GM21381 (cell line): Measurements from ENCODE around the gene SCN7A.

ENCODE experiments used
- ATAC-seq: cut with Tn5 transposase; IDR thresholded peaks from one replicate; pipeline ENCODE4 v1.9.1; 2021; ENCODE audit warnings: mild to moderate bottlenecking, moderate library complexity; ENCODE audit not compliant: unreplicated experiment

SCN7A gene

DNA sequence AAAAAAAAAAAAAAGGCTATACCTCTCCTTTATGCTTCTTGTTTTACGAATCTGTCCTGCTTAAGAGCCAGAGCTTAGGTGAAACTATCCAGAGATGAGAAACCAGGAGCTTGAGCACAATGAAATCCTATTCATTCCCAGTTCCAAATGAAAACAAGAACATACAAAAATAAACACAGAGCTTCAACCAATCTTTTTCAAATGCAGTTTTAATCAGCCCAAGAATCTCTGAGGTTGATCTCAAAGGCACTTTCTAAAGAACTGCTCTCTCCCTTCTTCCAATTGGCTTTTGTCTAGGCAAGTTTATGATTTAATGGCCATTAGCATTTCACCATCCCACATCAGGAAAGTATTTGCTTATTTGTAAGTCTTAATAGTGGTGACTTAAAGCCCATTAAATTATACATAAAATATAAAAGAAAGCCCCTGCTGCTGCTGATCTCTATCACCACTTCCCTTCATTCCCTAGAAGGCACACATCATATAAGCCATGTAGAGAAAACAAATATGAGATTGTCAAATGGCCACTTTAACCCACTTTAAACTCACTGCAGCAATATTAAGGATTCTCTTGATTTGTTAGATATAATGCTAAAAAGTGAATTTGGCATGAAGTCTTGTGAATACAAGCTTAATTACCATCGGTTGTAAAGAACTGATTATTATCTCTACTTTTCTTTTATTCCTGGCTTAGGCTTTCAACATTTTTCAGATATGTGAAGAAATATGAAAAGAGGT, 89.0 kb downstream of the SCN7A start:
- ATAC-seq, result no peak

DNA sequence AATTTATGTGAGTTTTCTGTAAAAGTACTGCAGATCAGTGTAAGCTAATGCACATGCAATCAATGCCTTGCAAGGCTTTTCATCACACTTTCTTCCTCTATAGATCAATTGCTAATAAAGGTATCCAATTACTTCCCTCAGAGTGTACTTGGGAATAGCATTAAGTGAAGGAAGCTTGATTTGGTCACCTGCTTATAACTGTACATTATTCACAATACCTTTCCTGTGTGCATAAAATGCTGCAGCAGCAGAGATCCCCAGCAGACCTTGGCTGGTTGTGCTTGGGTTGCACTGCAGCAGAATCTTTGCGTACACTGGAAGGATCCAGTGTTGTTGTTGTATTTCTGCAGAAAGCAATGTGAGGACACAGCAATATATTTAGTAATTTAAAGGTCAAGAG, 99.8 kb downstream of the SCN7A start:
- no peak for ATAC-seq

- no peak for ATAC-seq
Measured at GRCh38 chr2:166393008-166393407, 101.0 kb downstream of the SCN7A start.

DNA sequence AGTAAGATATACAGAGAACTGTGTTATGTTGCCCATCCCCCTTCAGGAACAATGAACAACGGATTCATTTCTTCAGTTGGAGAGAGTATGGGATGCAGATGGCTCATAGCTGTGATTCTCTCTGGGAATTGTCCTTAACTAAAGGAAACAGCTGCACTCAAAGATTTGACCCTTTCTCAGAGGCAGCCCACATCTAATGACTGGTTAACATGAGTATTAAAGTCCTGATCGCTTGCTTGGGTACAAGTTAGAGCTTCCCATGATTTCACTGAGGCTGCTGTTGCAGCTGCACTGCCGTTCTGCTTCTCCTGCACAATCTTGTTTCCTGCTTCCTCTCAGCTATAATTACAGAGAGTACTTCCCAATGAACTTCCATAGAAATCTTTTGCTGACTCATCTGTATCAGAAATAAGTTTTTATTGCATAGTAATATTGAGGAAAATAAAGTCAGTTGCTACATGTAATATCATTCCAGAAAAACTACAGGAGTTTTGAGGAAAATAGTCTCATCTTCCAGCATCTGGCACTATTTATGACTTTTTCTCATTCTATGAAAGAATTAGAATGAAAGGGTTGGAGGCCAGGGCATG, 105.5 kb downstream of the SCN7A start:
- ATAC-seq, result no peak

GRCh38 chr2:166385313-166385712, 108.7 kb downstream of the SCN7A start:
- no peak for ATAC-seq

- no peak for ATAC-seq
Measured at GRCh38 chr2:166384774-166385173, 109.3 kb downstream of the SCN7A start.

DNA sequence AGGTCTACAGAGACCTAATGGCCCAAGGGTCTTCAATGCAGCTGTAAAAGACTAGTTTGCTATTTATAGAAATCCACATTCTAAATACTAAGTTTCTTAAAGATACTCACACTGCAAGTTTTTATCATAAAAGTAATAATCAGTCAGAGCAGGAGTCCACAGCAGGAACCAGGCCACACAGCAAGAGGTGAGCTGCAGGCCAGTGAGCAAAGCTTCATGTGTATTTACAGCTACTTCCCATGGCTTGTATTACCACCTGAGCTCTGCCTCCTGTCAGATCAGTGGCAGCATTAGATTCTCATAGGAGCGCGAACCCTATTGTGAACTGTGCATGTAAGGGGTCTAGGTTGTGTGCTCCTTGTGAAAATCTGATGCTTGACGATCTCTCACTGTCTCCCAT, 111.6 kb downstream of the SCN7A start:
- no peak for ATAC-seq

DNA sequence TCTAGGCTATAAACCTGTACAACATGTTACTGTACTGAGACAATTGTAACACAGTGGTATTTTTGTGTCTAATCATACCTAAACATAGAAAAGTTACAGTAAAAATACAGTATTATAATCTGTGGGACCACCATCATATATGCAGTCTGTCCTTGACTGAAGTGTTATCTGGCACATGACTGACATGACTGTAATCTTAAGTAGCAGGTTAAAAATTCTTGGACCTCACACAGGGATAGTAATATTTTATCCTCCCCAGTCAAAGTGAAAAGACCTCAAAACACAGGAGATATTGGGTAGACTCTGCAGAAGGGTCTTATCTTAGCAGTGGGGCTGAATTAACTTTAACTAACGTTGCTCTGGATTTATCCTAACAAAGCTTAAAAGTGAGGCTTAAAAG, 113.4 kb downstream of the SCN7A start:
- no peak for ATAC-seq

- no peak for ATAC-seq
Measured at GRCh38 chr2:166376873-166377272, 117.2 kb downstream of the SCN7A start.

GRCh38 chr2:166376488-166376828, 117.6 kb downstream of the SCN7A start:
- no peak for ATAC-seq

- peak; percentile 76 for ATAC-seq
Measured at GRCh38 chr2:166375736-166376487, 118.1 kb downstream of the SCN7A start, which contains the start of gene SCN9A. TSS of gene SCN9A (minus strand) at chr2:166375944. CDS start at chr2:166311756, 64,188 bp downstream.

DNA sequence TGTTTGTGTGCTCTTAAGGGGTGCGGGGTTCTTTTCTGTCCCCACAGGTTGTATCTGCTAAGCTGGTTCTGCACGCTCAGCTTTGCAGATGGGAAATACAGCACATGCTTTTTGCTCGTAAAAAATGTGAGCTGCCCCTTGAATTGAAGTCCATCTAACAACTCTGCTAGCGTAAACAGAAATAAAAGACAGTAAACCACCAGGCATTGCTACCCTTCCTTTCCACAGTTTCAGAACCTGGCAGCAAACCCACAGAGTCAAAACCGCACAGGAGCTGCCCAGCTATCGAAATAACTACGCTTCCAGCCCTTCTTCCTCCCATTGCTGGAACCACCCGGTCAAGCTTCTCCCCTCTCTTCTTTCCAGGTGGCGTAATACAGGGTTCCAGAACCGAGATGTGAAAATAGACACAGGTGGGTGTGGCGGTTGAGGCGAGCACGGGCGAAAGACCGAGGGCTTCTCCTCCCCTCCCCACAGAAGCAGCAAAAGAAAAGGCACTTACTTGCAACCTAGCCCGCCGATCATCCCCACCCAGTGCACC, 118.8 kb downstream of the SCN7A start:
- peak; percentile 42 for ATAC-seq

- ATAC-seq, result no peak
Measured at GRCh38 chr2:166373951-166374350, 120.1 kb downstream of the SCN7A start.

DNA sequence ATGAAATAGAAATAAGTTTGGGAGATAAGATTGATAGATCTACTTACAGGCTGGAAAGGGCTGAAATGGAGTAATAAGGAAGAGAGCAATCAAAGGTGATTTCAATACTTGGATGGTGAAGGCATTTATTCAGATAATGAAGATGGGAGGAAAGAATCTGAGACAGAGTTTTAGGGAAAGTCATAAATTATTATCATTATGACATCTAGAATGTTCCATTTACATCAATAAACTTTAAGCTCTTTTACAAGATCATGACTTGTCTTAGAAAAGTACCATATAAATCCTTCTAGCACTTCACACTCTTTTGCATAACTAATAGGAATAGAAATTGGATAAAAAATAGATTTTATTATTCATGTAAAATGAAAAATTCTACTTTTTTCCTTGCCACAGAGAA, 120.5 kb downstream of the SCN7A start:
- ATAC-seq, result no peak

- ATAC-seq, result no peak
Measured at GRCh38 chr2:166373105-166373504, 120.9 kb downstream of the SCN7A start.

- no peak for ATAC-seq
Measured at GRCh38 chr2:166372046-166372445, 122.0 kb downstream of the SCN7A start.

GRCh38 chr2:166365803-166366420, 128.1 kb downstream of the SCN7A start:
- no peak for ATAC-seq

DNA sequence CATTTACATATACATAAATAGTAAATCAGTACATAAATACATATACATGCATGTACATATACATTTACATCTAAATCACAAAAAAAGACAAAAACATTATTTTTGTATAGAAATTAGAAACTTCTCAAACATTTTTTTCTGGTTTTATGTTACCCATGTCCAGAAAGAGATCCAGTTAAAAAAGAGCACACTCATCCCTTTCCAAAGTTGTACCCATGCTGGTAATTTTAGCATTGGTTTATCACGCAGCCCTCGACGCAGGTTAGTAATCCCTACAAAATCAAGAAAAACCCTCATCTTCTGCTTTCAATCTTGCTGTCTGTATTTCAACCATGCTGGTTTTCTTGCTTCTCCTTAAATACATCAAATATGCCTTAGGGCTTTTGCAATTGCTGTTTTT, 128.8 kb downstream of the SCN7A start:
- no peak for ATAC-seq

DNA sequence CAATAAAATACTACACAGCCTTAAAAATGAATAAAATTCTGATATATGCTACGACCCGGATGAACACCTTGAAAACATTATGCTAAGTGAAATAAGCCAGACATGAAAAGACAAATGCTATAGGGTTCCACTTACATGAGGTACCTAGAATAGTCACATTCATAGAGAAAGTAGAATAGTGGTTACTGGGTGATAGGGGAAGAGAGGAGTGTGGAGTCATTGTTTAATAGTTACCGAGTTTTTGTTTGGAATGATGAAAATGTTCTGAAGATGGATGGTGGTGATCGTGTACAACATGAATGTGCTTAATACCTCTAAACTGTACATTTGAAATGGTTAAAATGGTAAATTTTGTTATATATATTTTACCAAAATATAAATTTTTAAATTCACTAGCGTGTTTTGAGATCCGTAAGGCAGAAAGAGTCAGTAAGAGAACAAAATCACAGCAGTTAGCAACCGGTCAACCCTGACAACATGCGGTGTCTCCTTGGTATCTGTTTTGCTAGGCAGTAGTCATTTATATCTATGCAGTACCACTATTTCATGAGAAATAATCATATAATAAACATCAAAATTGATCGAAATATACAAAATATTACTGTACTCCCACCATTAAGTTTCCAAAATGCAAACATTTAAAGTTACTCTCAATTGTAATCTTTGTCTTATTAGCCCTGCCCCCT, 129.4 kb downstream of the SCN7A start:
- no peak for ATAC-seq

DNA sequence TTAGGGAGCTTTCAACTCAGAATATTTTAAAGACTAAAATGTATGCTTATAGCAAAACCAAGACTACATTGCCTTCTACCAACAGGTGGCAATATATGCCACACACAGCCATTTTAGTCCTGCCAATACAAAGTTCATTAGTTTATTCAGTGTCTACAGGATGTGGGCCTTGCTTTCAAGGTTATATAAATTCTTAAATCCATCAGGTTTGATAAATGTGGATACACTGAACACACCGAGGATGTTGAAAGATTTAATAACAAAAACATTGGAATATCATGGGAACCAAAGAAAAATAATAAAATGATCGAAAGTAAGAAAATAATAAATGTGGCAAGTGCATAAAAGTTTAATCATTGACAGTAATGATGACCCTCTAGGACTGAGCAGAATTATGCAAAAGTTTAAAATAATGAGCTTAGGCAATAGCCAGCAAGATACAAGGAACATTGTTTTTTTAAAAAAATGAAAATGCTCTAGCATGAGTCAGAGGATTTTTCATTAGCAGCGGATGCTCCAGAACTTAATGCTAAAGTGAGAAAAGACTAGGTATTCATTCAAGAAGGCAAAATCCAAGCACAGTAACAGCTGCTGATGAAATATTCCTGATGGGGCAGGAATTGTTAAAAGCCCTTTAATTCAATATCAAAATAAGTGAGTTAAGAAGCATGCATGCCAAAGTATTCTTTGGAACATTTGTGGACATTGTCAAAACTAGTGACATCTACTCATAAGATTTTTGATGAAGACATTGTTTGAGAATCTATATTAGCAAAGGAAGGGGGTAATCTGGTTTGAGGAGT, 132.5 kb downstream of the SCN7A start:
- ATAC-seq, result no peak
